Neural progenitor cell (in vitro differentiated cells): Measurements from ENCODE around the gene KIAA0825. TPM values are rescaled to one million over a fixed set of nuclear protein-coding genes. Genes with fewer than 3 reads are reported as not detected.

Source experiments
- DNase-seq: peaks from one replicate; pipeline ENCODE4 v3.0.0-alpha.2; 2016; ENCODE audit warnings: low spot score
- H2AFZ ChIP-seq: fragments of 200-600 bp; sonication (generic); replicated peaks from 2 replicates; pipeline ENCODE4 v1.6.1; 2016; ENCODE audit warnings: antibody characterized with exemption
- H3F3A ChIP-seq: fragments of 200-600 bp; sonication (generic); 2 replicates; pipeline ENCODE4 v1.6.1; 2016; ENCODE audit warnings: antibody characterized with exemption, low read depth
- H3K27ac ChIP-seq: fragments of 200-600 bp; sonication (generic); 2 replicates; pipeline ENCODE4 v1.5.1; 2016; ENCODE audit warnings: mild to moderate bottlenecking
- H3K27me3 ChIP-seq: fragments of 200-600 bp; sonication (generic); 2 replicates; pipeline ENCODE4 v1.6.1; 2016; ENCODE audit warnings: mild to moderate bottlenecking, moderate library complexity
- H3K36me3 ChIP-seq: fragments of 200-600 bp; sonication (generic); 2 replicates; pipeline ENCODE4 v1.5.1; 2016
- H3K4me1 ChIP-seq: fragments of 200-600 bp; sonication (generic); 2 replicates; pipeline ENCODE4 v1.6.1; 2016; ENCODE audit warnings: mixed run types
- H3K4me2 ChIP-seq: fragments of 200-600 bp; sonication (generic); 2 replicates; pipeline ENCODE4 v1.6.1; 2016
- H3K4me3 ChIP-seq: fragments of 200-600 bp; sonication (generic); 2 replicates; pipeline ENCODE4 v1.5.1; 2016
- H3K79me2 ChIP-seq: fragments of 200-600 bp; sonication (generic); 2 replicates; pipeline ENCODE4 v1.6.1; 2016; ENCODE audit warnings: low read depth
- H3K9ac ChIP-seq: fragments of 200-600 bp; sonication (generic); 2 replicates; pipeline ENCODE4 v1.6.1; 2016
- H3K9me3 ChIP-seq: fragments of 200-600 bp; sonication (generic); 2 replicates; pipeline ENCODE4 v1.5.1; 2016; ENCODE audit warnings: low read depth
- H4K20me1 ChIP-seq: fragments of 200-600 bp; sonication (generic); 2 replicates; pipeline ENCODE4 v1.6.1; 2016; ENCODE audit warnings: low read depth
- H3K27ac Mint-ChIP-seq: 3 replicates; pipeline ENCODE4 v1.8.0; 2021; ENCODE audit warnings: mixed read lengths
- H3K27me3 Mint-ChIP-seq: 2 replicates; pipeline ENCODE4 v1.8.0; 2022; ENCODE audit warnings: low read depth, mild to moderate bottlenecking, inconsistent platforms, moderate library complexity, mixed read lengths; ENCODE audit not compliant: insufficient read depth
- H3K36me3 Mint-ChIP-seq: 3 replicates; pipeline ENCODE4 v1.8.0; 2021; ENCODE audit warnings: mixed read lengths
- H3K4me1 Mint-ChIP-seq: 3 replicates; pipeline ENCODE4 v1.8.0; 2021; ENCODE audit warnings: mixed read lengths
- H3K4me3 Mint-ChIP-seq: 3 replicates; pipeline ENCODE4 v1.8.0; 2021; ENCODE audit warnings: mild to moderate bottlenecking, moderate library complexity, mixed read lengths
- H3K9me3 Mint-ChIP-seq: 3 replicates; pipeline ENCODE4 v1.8.0; 2020; ENCODE audit warnings: mixed read lengths
- EZH2 ChIP-seq: fragments of 200-600 bp; sonication (generic); IDR thresholded peaks from 2 replicates; pipeline ENCODE4 v1.6.1; 2017; ENCODE audit warnings: antibody characterized with exemption, mild to moderate bottlenecking, moderate library complexity
- EZH2phosphoT487 ChIP-seq: fragments of 200-600 bp; sonication (generic); IDR thresholded peaks from 2 replicates; pipeline ENCODE4 v1.6.1; 2017; ENCODE audit warnings: antibody characterized with exemption
- total RNA-seq: library from RNA; depleted of rRNA; stranded (reverse); fragments of >200 nt; gene quantifications from 2 replicates; pipeline ENCODE4 v1.2.3, GENCODE V29; 2015; ENCODE audit warnings: low replicate concordance
- TF ChIP-seq, protein P1 (sequence below): fragments of 200-600 bp; sonication (generic); IDR thresholded peaks from 2 replicates; pipeline ENCODE4 v1.5.1; 2017; ENCODE audit warnings: antibody characterized with exemption, mild to moderate bottlenecking

The KIAA0825 gene
- total RNA-seq, 1 donor from 2014 or later: 3.7 TPM

- H3K4me3 ChIP-seq: no peak overlapping the region
- Mint-ChIP-seq H3K36me3 (peaks cover 2% of the 10 kb centered on the region), H3K27me3 (no peaks in the 10 kb centered on the region), H3K27ac (no peak overlapping the region), H3K4me1 (no peaks in the 10 kb centered on the region), H3K9me3 (peaks cover 2% of the 10 kb centered on the region), H3K4me3 (no peak overlapping the region)
- no peaks in the 10 kb centered on the region for H3F3A ChIP-seq
- no peaks in the 10 kb centered on the region for H3K4me1 ChIP-seq
- no peak for DNase-seq
- H3K9me3 ChIP-seq: no peaks in the 10 kb centered on the region
- H2AFZ ChIP-seq: no peak overlapping the region
- H3K79me2 ChIP-seq: no peaks in the 10 kb centered on the region
- no peaks in the 10 kb centered on the region for H3K36me3 ChIP-seq
- no peaks in the 10 kb centered on the region for H3K27me3 ChIP-seq
- H3K4me2 ChIP-seq: no peak overlapping the region
- H3K27ac ChIP-seq: no peak overlapping the region
- H4K20me1 ChIP-seq: no peaks in the 10 kb centered on the region
- no peak overlapping the region for H3K9ac ChIP-seq
- TF ChIP-seq EZH2 (no peak), EZH2phosphoT487 (no peak)
- TF ChIP-seq, protein P1, sequence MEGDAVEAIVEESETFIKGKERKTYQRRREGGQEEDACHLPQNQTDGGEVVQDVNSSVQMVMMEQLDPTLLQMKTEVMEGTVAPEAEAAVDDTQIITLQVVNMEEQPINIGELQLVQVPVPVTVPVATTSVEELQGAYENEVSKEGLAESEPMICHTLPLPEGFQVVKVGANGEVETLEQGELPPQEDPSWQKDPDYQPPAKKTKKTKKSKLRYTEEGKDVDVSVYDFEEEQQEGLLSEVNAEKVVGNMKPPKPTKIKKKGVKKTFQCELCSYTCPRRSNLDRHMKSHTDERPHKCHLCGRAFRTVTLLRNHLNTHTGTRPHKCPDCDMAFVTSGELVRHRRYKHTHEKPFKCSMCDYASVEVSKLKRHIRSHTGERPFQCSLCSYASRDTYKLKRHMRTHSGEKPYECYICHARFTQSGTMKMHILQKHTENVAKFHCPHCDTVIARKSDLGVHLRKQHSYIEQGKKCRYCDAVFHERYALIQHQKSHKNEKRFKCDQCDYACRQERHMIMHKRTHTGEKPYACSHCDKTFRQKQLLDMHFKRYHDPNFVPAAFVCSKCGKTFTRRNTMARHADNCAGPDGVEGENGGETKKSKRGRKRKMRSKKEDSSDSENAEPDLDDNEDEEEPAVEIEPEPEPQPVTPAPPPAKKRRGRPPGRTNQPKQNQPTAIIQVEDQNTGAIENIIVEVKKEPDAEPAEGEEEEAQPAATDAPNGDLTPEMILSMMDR: no peak
These were observed 184.8 kb downstream of the KIAA0825 start for GRCh38 chr5:94433397-94434163.

- H4K20me1 ChIP-seq: no peaks in the 10 kb centered on the region
- peaks cover 2% of the 10 kb centered on the region for H3K36me3 Mint-ChIP-seq
- H3K4me1 ChIP-seq: no peaks in the 10 kb centered on the region
- no peak overlapping the region for H2AFZ ChIP-seq
- no peak overlapping the region for H3K9ac ChIP-seq
- no peak overlapping the region for H3K27ac Mint-ChIP-seq
- H3K4me1 Mint-ChIP-seq: no peaks in the 10 kb centered on the region
- no peak overlapping the region for H3K4me2 ChIP-seq
- no peak for DNase-seq
- H3K9me3 Mint-ChIP-seq: peaks cover 9% of the 10 kb centered on the region
- no peaks in the 10 kb centered on the region for H3K36me3 ChIP-seq
- no peaks in the 10 kb centered on the region for H3F3A ChIP-seq
- no peaks in the 10 kb centered on the region for H3K9me3 ChIP-seq
- no peaks in the 10 kb centered on the region for H3K27me3 ChIP-seq
- H3K27me3 Mint-ChIP-seq: no peaks in the 10 kb centered on the region
- H3K27ac ChIP-seq: no peak overlapping the region
- TF ChIP-seq EZH2phosphoT487 (no peak), EZH2 (no peak)
- TF ChIP-seq, protein P1: no peak
- no peak overlapping the region for H3K4me3 Mint-ChIP-seq
- H3K4me3 ChIP-seq: no peak overlapping the region
- no peaks in the 10 kb centered on the region for H3K79me2 ChIP-seq
These were observed 185.9 kb downstream of the KIAA0825 start for GRCh38 chr5:94432499-94432898.

DNA sequence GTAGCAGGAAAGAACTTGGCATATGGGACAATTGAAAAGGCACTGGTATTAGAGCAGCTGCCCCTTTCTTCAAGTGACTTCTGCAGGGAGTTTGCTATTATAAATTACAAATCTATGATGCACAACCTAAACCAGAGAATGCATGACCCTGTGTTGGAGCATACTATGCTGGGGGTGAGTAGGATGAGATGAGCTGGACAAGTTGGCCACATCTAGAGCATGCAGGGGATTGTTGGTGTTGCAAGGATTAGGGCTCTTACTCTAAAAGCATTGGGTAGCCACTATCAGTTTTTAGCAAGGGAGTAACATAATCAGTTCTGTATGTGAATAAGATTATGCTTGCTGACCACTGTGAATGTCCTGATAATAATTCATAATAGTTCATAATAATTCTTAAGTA, 186.7 kb downstream of the KIAA0825 start:
- H3K4me3 ChIP-seq: no peak overlapping the region
- H2AFZ ChIP-seq: no peak overlapping the region
- H3K4me2 ChIP-seq: no peak overlapping the region
- H3K79me2 ChIP-seq: no peaks in the 10 kb centered on the region
- no peaks in the 10 kb centered on the region for H3K4me1 ChIP-seq
- H3K9ac ChIP-seq: no peak overlapping the region
- H3K36me3 ChIP-seq: no peaks in the 10 kb centered on the region
- no peaks in the 10 kb centered on the region for H3K27me3 ChIP-seq
- TF ChIP-seq EZH2 (no peak), EZH2phosphoT487 (no peak)
- TF ChIP-seq, protein P1: no peak
- no peaks in the 10 kb centered on the region for H4K20me1 ChIP-seq
- no peak for DNase-seq
- no peaks in the 10 kb centered on the region for H3F3A ChIP-seq
- Mint-ChIP-seq H3K36me3 (peaks cover 2% of the 10 kb centered on the region), H3K4me1 (no peaks in the 10 kb centered on the region), H3K4me3 (no peak overlapping the region), H3K9me3 (peaks cover 9% of the 10 kb centered on the region), H3K27me3 (no peaks in the 10 kb centered on the region), H3K27ac (no peak overlapping the region)
- H3K27ac ChIP-seq: no peak overlapping the region
- H3K9me3 ChIP-seq: no peaks in the 10 kb centered on the region
